DND-41 (cell line): ENCODE measurements around the gene CLMN.

Experiments
- EZH2 ChIP-seq: IDR thresholded peaks from 3 replicates; pipeline ENCODE4 v1.6.1; 2012; ENCODE audit warnings: borderline replicate concordance, low read depth, mild to moderate bottlenecking, moderate library complexity, low read length, inconsistent platforms; ENCODE audit not compliant: severe bottlenecking
- TF ChIP-seq, protein P1 (sequence below): IDR thresholded peaks from 2 replicates; pipeline ENCODE4 v1.5.1; 2012; ENCODE audit warnings: borderline replicate concordance, low read length, moderate library complexity, mild to moderate bottlenecking; ENCODE audit not compliant: poor library complexity, severe bottlenecking; ENCODE audit errors: extremely low read depth

GRCh38 chr14:95229749-95230148 lies 90.0 kb downstream of the CLMN start:
- TF ChIP-seq, protein P1, sequence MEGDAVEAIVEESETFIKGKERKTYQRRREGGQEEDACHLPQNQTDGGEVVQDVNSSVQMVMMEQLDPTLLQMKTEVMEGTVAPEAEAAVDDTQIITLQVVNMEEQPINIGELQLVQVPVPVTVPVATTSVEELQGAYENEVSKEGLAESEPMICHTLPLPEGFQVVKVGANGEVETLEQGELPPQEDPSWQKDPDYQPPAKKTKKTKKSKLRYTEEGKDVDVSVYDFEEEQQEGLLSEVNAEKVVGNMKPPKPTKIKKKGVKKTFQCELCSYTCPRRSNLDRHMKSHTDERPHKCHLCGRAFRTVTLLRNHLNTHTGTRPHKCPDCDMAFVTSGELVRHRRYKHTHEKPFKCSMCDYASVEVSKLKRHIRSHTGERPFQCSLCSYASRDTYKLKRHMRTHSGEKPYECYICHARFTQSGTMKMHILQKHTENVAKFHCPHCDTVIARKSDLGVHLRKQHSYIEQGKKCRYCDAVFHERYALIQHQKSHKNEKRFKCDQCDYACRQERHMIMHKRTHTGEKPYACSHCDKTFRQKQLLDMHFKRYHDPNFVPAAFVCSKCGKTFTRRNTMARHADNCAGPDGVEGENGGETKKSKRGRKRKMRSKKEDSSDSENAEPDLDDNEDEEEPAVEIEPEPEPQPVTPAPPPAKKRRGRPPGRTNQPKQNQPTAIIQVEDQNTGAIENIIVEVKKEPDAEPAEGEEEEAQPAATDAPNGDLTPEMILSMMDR = no peak
- no peak for TF ChIP-seq EZH2
